Body of pancreas (tissue), 4 donors: ENCODE data around the gene ALOX5AP. TPM values are rescaled to one million over a fixed set of nuclear protein-coding genes. Genes with fewer than 3 reads are reported as not detected.

Experiments
- ATAC-seq: fragments of 150-250 bp; one replicate; pipeline ENCODE4 v1.9.1; 2016
- DNase-seq, 4 donors: peaks; one replicate each; pipeline ENCODE4 v3.0.0-alpha.2; 2019
- H3K27ac ChIP-seq, 4 donors: fragments of 200-600 bp; sonication (generic); 1 replicate in 3 of 4; 2 replicates in 1 of 4; pipeline versions ENCODE4 v1.5.1 to v1.6.1; 2016 to 2019; ENCODE audit warnings: mild to moderate bottlenecking in 1 of 4, mixed read lengths in 1 of 4, moderate library complexity in 1 of 4
- H3K27me3 ChIP-seq, 2 donors: fragments of 200-600 bp; sonication (generic); one replicate each; pipeline ENCODE4 v1.6.0; 2016; ENCODE audit warnings: mild to moderate bottlenecking in 1 of 2
- H3K36me3 ChIP-seq, 2 donors: fragments of 200-600 bp; sonication (generic); replicated peaks in 1 of 2; 2 replicates each; pipeline ENCODE4 v1.5.1; 2016; ENCODE audit warnings: low read depth in 2 of 2; ENCODE audit not compliant: insufficient read depth in 1 of 2
- H3K4me1 ChIP-seq: fragments of 200-600 bp; sonication (generic); one replicate; pipeline ENCODE4 v1.6.0; 2016
- H3K4me3 ChIP-seq, 2 donors: fragments of 200-600 bp; sonication (generic); 1 replicate in 1 of 2; 2 replicates in 1 of 2; pipeline ENCODE4 v1.5.1; 2016 to 2019
- H3K9me3 ChIP-seq, 3 donors: fragments of 200-600 bp; sonication (generic); 1 replicate in 2 of 3; 2 replicates in 1 of 3; pipeline ENCODE4 v1.5.1; 2016
- CTCF ChIP-seq, 7 experiments: fragments of 450-650 bp in 4 of 7; fragments of 200-600 bp in 3 of 7; sonication (generic) in 3 of 7; IDR thresholded peaks; one replicate each; pipeline ENCODE4 v1.5.1; 2016 to 2019; ENCODE audit warnings: antibody characterized with exemption in 7 of 7
- POLR2A ChIP-seq, 3 donors: fragments of 450-650 bp; IDR thresholded peaks; one replicate each; pipeline ENCODE4 v1.6.1; 2016; ENCODE audit warnings: antibody characterized with exemption in 3 of 3, mild to moderate bottlenecking in 2 of 3
- WGBS, 2 donors: methylation state at CpG; one replicate each; pipeline ENCODE4 v1.1.5; 2017; 5-methylcytosine and 5-hydroxymethylcytosine counted together
- intact Hi-C: fragments of 100-400 bp; cut with DNase I; formaldehyde crosslinking; loops from one replicate; pipeline ENCODE4 v1.15.1; 2023
- total RNA-seq, 2 donors: library from RNA; depleted of rRNA; stranded (reverse); fragments of >200 nt; gene quantifications; one replicate each; pipeline ENCODE4 v1.1.0, GENCODE V29; 2016

ALOX5AP gene
- total RNA-seq, 2 donors from 2014 or later, result 12.5 to 17.4 TPM

DNA sequence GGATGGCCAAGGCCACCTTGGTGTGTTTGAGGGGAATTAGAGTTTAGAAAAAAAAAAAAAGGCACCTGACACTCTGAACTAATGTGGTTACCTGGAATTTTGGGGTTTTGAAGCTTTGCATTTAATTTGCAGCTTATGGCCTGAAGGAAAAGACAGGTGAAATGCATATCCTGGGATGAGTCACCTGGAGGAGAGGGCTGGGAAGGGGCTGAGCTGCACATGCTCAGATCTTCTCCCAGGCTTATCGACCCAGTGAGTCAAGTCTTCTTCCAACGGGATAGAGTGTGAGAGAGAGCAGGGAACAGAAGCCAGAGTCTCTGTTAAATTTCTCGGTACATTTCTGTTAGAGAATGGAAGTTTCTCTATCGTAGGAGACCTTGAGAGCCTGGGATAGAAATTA lies 29.7 kb upstream of the ALOX5AP start:
- ATAC-seq (no peak), DNase-seq (no peak)
- Histone ChIP-seq H3K27me3 (no peaks in the 10 kb centered on the region), H3K27ac (no peak overlapping the region), H3K36me3 (no peaks in the 10 kb centered on the region), H3K4me3 (no peak overlapping the region), H3K4me1 (no peaks in the 10 kb centered on the region), H3K9me3 (no peaks in the 10 kb centered on the region)
- intact Hi-C loops, result no loop called here
- no peak for TF ChIP-seq CTCF (IDR thresholded peaks at IDR 0.05)
- 54 to 71% methylated on average over 4 of the region's 4 CpGs for WGBS, 2 donors

- TF ChIP-seq POLR2A (IDR thresholded peaks at IDR 0.05), result no peak
- no peak for TF ChIP-seq CTCF (IDR thresholded peaks at IDR 0.05)
- no peaks in the 10 kb centered on the region for H3K9me3 ChIP-seq
- no peak overlapping the region for H3K27ac ChIP-seq
- WGBS, 2 donors, result 30 to 39% methylated on average over 3 of the region's 3 CpGs
- DNase-seq, result no peak
- intact Hi-C loops, result no loop called here
- no peaks in the 10 kb centered on the region for H3K36me3 ChIP-seq
- no peak overlapping the region for H3K4me3 ChIP-seq
- H3K4me1 ChIP-seq, result no peaks in the 10 kb centered on the region
- H3K27me3 ChIP-seq, result no peaks in the 10 kb centered on the region
- ATAC-seq, result no peak
Observed at GRCh38 chr13:30708541-30708940, 26.8 kb upstream of the ALOX5AP start.

GRCh38 chr13:30710442-30710841 lies 24.9 kb upstream of the ALOX5AP start:
- no peak overlapping the region for H3K27ac ChIP-seq
- WGBS, 2 donors, result 75 to 97% methylated on average over 3 of the region's 3 CpGs
- H3K36me3 ChIP-seq, result no peaks in the 10 kb centered on the region
- intact Hi-C loops, result no loop called here
- H3K9me3 ChIP-seq, result no peaks in the 10 kb centered on the region
- DNase-seq, result no peak
- TF ChIP-seq POLR2A (IDR thresholded peaks at IDR 0.05), result no peak
- TF ChIP-seq CTCF (IDR thresholded peaks at IDR 0.05), result no peak
- no peak for ATAC-seq
- no peaks in the 10 kb centered on the region for H3K4me1 ChIP-seq
- no peak overlapping the region for H3K4me3 ChIP-seq
- no peaks in the 10 kb centered on the region for H3K27me3 ChIP-seq

DNA sequence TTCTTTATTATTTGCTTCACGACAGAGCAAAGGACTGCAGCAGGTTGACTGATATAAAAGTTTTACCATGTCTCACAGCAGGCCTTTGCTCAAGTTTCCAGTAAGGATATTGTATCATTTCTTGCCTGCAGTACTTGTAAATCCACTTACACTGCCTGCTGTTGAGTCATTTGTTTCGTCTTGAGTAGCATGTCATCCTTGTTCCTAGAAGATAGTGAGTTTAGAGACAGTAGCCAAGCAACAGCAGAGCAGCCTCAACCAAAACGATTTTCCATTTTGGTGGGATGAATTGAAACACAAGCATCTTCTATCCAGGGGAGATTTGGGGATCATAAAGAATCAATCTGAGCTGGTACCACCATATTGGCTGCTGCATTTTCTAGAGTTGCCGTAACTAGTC lies 24.0 kb upstream of the ALOX5AP start:
- H3K9me3 ChIP-seq, result no peaks in the 10 kb centered on the region
- H3K4me3 ChIP-seq, result no peak overlapping the region
- ATAC-seq (no peak), DNase-seq (no peak)
- WGBS, 2 donors, result 54 to 74% methylated on average over 4 of the region's 4 CpGs
- H3K36me3 ChIP-seq, result no peaks in the 10 kb centered on the region
- TF ChIP-seq CTCF (IDR thresholded peaks at IDR 0.05), result no peak
- no peaks in the 10 kb centered on the region for H3K27me3 ChIP-seq
- intact Hi-C loops, result no loop called here
- no peaks in the 10 kb centered on the region for H3K4me1 ChIP-seq
- H3K27ac ChIP-seq, result no peak overlapping the region

- H3K9me3 ChIP-seq, result no peaks in the 10 kb centered on the region
- no peak overlapping the region for H3K4me3 ChIP-seq
Observed at GRCh38 chr13:30711837-30712236, 23.5 kb upstream of the ALOX5AP start.

More at GRCh38 chr13:30711837-30712236, 23.5 kb upstream of the ALOX5AP start:
- DNase-seq (no peak), ATAC-seq (no peak)
- WGBS, 2 donors, result 86% methylated on average over 6 of the region's 6 CpGs
- Histone ChIP-seq H3K27me3 (no peaks in the 10 kb centered on the region), H3K36me3 (no peaks in the 10 kb centered on the region), H3K27ac (no peak overlapping the region), H3K4me1 (no peaks in the 10 kb centered on the region)
- TF ChIP-seq POLR2A (IDR thresholded peaks at IDR 0.05), result no peak
- no peak for TF ChIP-seq CTCF (IDR thresholded peaks at IDR 0.05)
- intact Hi-C loops, result no loop called here
